DMS53 treated with DMSO at 0.1 percent for 48 hours (cell line): ENCODE measurements around the gene SPATS2.
"Not testable (repeated sequence)": the region's sequence is repeated elsewhere in the genome, so short reads cannot be mapped to it uniquely, and the experiment has no call there.

ENCODE experiments used
- DNase-seq: peaks from one replicate; lab custom pipeline; 2025; ENCODE audit not compliant: unreplicated experiment; lab: John Stamatoyannopoulos, UW

The SPATS2 gene

GRCh38 chr12:49511410-49511809 lies 144.1 kb downstream of the SPATS2 start:
- no peak for DNase-seq

GRCh38 chr12:49512546-49512945 lies 145.3 kb downstream of the SPATS2 start:
- no peak for DNase-seq

DNA sequence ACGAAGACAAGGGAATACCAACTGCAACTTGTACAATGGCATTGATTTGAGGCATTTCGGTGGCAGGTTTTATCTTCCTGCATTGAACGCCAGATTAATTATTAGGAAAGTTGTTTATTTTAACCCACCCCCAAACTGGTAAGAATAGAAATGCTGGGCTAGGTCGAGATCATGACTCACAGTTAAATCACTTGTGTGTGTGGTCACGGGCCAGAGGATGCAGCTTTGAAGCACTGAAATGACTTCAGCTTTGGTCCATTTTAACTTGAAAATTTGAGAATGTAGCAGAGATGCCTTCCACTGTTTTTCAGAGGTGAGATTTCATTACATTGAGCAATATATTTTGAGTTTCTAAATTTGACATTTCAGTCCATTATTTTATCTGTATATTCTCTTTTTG lies 148.0 kb downstream of the SPATS2 start:
- no peak for DNase-seq

DNA sequence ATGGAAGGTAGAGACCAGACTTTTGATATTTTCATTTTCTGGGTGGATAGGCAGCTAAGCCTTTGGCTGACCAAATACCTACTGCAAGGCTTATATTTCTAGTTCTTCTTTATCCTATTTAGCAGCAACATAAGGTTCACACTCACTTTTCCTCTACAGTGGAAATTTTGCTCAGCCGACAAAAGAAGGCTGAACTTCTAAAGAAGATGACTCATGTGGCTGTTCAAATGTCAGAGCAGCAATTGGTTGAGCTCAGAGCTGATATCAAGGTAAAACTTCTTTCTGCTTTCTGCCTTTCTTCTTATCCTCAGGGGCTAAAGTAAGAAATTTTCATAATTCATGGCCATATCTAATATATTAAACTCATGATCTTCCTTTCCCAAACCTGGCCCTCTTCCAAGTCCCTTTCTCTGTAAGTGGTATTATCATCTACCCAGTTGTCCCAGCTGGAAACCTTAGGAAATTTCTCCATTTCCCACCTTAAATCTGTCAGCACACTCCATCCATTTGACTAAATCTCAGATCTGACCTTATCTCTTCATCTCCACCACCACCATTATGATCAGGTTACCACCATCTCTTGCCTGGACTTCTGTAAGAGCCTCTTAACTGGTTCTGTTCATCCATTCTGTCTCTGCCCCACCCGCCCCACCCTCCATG lies 151.8 kb downstream of the SPATS2 start:
- DNase-seq = no peak

GRCh38 chr12:49519574-49519936 lies 152.3 kb downstream of the SPATS2 start:
- no peak for DNase-seq

- DNase-seq = no peak
Measured at GRCh38 chr12:49521389-49521788, 154.1 kb downstream of the SPATS2 start.

DNA sequence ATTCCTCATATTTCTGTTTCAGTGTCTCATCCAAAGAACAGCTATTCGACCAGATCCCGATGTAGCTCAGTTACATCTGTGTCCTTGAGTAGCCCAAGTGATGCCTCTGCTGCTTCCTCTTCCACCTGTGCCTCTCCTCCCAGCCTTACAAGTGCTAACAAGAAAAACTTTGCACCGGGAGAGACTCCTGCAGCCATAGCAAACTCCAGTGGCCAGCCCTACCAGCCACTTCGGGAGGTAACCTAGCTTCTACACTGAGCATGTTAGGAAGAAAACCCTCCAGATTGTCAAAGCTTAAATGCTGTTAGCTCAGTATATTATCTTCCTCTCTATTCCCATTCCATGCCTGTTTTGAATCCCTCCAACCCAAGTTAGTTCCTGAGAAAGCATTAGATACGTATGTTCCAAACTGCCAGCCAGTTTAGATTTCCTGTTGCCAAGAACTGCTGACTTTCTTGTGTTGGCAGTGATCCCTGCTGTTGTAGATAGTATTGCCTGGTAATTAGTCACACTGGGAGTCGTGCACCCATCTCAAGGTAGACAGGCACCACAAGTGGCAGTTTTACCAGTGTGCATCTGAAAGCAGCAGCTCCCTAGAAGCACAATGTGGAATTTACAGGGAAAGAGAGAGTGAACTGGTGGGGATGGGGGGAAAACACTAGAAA lies 157.5 kb downstream of the SPATS2 start:
- DNase-seq = no peak

DNA sequence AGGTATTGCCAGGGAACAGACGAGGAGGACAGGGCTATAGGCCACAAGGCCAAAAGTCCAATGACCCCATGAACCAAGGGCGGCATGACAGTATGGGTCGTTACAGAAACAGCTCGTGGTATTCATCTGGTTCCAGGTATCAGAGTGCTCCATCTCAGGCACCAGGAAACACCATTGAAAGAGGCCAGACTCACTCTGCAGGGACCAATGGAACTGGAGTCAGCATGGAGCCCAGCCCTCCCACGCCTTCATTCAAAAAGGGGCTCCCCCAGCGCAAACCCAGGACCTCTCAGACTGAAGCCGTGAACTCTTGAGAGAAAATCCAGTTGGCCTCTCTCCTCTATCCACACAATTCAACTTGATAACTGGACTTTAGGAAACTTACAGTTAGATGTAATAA lies 158.7 kb downstream of the SPATS2 start:
- DNase-seq = no peak

DNA sequence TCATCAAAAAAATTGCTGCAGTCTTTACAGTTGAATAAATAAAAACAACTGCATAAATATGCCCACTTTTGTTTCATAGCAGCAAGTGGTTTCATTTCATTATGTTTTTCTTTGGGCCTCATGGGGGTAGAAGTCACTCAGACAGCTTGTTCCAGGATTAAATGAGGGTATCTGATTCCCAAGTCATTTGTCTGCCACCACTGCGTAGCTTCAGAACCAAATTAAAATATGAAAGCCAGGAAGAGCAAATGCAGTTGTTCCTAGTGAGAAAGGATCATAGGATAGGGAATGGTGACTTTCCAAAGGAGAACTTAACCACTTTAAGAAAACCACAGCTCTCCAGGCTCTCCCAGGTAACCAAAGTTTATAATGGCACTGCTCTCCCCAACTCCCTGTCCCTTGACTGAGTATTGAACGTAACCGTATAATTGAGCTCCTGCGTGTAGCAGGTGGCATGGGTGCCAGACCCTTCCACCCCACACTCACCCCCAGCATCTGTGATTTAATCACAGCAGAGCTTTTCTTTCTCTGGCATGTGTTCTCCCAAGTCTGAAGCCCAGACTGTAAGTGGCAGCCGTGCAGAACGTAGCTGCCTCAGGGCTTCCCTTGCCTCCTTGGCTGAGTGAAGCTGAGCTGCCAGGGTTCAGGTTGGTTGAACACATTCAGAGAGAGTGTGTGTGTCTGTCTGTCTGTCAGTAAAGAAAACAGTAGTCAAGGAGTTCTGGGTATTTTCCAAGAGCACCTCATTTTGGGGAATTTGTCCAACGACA lies 160.3 kb downstream of the SPATS2 start:
- DNase-seq = no peak

DNA sequence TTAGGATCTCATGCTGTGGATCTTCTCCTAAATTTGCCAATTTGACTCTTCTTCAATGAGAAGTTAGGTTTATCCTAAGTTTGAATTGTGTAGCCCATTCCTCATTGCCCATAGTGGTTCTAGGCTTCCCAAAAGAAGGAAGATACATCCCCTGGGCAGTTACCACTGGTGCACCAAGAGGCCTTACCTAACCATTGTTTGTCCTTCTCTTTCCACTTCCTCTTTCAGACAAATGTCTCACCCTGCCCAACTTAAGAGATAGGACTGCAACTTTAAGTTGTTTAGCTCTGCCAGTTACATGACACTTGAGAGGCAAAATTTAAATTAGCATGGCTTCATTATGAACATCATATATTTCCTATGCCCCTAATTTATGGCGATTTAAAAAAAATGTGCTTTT lies 162.2 kb downstream of the SPATS2 start:
- no peak for DNase-seq

DNA sequence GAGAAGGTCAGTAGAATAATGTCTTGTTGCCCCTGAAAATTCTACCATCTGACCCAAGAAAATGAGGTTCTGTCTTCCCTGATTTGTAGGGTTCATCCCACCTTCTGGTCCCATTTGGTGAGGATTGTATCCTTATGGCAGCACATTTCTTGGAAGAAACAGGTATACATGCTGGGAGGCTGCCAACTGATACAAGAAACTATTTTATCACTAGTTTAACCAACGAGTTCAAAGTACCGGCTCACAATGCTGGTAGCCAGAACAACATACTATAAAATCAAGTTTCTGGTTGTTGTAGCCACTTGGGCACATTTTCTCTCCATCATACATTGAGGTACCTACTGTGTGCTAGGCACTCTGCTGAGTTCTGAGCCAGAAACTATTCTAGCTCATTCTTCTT lies 164.5 kb downstream of the SPATS2 start:
- no peak for DNase-seq

DNA sequence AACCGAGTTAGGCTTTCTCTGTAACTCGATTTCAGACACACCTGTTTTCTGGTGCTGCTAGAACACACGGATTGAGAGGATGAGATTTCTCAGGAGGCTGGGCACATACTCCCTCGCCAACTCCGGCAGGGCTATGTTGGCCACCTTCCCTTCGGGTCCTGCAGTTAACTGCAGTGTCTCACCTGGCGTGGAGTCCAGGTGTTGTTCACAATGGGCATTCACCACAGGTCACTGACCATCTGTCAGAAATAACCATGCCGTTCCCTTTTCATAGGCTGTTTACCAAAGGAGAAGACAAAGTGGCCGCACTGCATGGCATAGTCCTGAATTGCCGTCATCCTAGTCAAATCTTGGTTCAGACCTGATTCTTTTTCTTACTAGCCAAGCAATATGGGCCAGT lies 166.1 kb downstream of the SPATS2 start:
- no peak for DNase-seq

GRCh38 chr12:49534122-49534521 lies 166.9 kb downstream of the SPATS2 start:
- not testable (repeated sequence) for DNase-seq

DNA sequence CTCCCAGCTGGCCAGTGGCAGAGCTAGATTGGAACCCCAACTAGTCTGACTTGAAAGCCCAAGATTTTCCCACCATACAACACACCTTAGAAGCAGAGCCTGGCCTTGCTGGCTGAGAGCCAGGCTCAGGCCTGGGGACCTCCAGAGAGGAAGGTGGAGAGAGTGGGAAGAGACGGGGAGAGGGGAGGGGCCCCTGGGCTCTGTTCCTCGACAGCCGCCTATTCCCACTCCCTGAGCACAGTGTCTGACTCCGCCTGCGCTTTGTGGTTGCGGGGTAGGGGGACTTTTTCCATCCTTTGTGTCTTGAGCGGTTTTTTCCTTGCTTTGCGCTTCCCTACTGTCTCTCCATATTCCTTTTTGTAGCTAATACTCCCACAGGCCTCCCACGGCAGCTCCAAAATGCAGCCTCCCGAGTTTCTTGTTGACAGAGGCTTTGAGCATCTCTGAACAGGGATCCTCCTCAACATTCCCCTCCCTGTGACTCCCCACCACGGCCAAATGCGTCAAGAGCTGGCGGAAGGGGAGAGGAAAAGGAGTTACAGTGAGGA lies 167.5 kb downstream of the SPATS2 start:
- no peak for DNase-seq

GRCh38 chr12:49535921-49536525 lies 168.8 kb downstream of the SPATS2 start:
- DNase-seq = no peak

GRCh38 chr12:49536526-49537071 lies 169.3 kb downstream of the SPATS2 start:
- DNase-seq = no peak

DNA sequence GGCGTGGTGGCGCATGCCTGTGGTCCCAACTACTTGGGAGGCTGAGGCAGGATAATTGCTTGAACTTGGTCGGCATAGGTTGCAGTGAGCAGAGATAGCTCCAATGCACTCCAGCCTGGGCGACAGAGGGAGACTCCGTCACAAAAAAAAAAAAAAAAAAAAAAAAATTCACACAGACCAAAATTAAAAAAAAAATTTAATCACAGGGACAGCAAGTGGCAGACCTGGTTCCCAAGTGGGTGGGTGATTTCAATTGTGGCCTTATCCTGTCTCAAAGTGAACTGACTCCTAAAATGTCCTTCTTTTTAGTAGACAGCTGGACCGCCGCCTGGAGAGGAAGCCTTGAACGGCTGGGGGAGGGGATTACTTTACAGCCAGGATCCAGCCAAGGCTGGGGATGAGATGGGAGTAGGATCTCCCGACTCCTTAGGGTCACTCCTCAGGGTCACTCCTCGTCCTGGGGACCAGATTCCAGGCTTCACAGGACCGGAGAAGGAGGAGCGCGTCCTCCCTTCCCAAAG lies 170.0 kb downstream of the SPATS2 start:
- no peak for DNase-seq

DNA sequence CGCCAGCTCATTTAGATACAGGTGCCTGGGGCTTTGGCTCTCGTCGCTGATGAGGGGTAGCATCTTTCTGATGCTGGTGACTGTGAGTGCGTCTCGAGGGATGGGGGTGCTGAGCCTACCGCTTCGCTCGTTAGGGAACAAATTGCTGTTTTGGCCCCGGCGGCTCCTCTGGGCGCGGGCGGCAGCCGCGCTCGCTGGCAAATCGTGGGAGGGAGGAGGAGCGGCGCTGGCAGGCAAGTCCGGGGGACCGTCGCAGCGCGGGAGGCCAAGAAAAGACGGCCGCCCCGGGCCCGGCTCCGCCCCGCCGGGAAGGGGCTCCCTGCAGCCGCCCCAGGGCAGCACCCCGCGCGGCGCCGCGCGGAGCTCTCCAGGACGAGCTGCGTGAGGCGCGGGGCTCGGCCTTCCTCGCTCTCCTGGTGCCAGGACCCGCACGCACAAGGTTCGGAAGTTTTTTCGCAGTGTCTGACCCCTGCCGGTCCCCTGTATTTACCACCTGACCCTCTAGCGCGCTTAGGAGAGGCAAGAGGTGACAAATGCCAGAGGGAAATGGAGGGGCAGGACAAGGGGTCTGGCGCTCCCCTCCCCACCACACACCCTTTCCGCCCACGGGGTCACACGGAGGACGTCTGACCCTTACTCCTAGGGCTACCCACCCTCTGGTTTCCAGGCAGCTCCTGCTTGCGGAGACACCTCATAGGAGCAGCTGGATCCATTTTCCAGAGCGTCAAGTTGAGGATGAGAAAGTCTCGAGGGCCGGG lies 170.7 kb downstream of the SPATS2 start:
- no peak for DNase-seq

GRCh38 chr12:49538510-49539403 lies 171.5 kb downstream of the SPATS2 start, which contains the start of gene KCNH3:
Gene KCNH3 (plus strand): TSS chr12:49539030. CDS start chr12:49539417, 387 bp downstream.
- DNase-seq = no peak
